PC-9 (cell line): ENCODE measurements around the gene COTL1.

Source experiments
- CTCF ChIP-seq: fragments of 200-600 bp; sonication (generic); conservative IDR thresholded peaks from 2 replicates; pipeline ENCODE4 v1.6.1; 2017; ENCODE audit warnings: mixed run types, antibody characterized with exemption, mild to moderate bottlenecking, moderate library complexity
- EZH2 ChIP-seq: fragments of 200-600 bp; sonication (generic); IDR thresholded peaks from 2 replicates; pipeline ENCODE4 v1.8.0; 2017; ENCODE audit warnings: antibody characterized with exemption, low read depth

- TF ChIP-seq CTCF (no peak), EZH2 (no peak)
These were observed 44.6 kb upstream of the COTL1 start for GRCh38 chr16:84662471-84662870.
